ENCODE data around the gene FAM83G.

DNA sequence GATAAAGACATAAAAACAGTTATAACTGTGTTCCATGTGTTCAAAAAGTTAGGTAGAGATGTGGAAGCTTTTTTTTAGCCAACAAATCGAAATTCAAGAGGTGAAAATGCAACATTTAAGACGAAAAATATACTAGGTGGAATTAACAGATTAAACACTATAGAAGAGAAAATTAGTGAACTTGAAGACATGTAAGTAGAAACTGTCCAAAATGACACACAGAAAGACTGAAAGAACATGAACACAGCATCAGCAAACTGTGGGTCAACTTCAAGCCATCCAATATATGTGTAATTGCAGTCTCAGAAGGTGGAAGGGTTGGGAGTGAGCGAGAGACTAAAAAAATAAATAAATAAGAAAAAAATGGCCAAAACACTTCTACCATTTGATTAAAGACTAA is 9.3 kb downstream of the FAM83G start:
- TF ChIP-seq EZH2 (IDR thresholded peaks at IDR 0.05) = no peak
- no peak for TF ChIP-seq POLR2AphosphoS5 (IDR thresholded peaks at IDR 0.05; ENCODE audit: borderline replicate concordance, low read depth, low read length)
